ENCODE data around the gene PTGR2. TPM values are rescaled to one million over a fixed set of nuclear protein-coding genes. Genes with fewer than 3 reads are reported as not detected.

Gene PTGR2
- polyA plus RNA-seq, 1 donor from 2014 or later: 7.2 TPM

DNA sequence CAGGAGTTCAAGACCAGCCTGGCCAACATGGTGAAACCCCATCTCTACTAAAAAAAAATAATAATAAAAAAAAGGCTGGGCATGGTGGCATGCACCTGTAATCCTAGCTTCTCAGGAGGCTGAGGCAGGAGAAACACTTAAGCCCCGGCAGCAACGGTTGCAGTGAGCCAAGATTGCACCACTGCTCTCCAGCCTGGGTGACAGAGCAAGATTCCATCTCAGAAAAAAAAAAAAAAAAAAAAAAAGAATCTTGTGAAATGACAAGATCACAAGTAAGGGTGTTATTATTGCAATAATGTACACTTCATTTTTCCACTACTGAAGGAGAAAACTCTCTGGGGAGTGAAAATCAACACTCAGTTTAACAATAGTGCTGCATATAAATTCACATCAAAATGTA, 8.8 kb upstream of the PTGR2 start:
- Histone ChIP-seq H3K36me3 (ENCODE audit: insufficient read depth, low read length) (no peaks in the 10 kb centered on the region), H3K4me2 (ENCODE audit: low read length) (no peak overlapping the region), H4K20me1 (ENCODE audit: insufficient read depth) (no peaks in the 10 kb centered on the region), H2AFZ (ENCODE audit: low read depth, low read length) (no peak overlapping the region), H3K79me2 (replicated peaks; ENCODE audit: insufficient read depth, low read length) (no peaks in the 10 kb centered on the region), H3K4me3 (ENCODE audit: low read length) (no peak overlapping the region), H3K9ac (ENCODE audit: low read length) (no peak overlapping the region), H3K9me2 (ENCODE audit: insufficient read depth, low read length) (no peaks in the 10 kb centered on the region), H3F3A (ENCODE audit: insufficient read depth, low read length, poor library complexity, severe bottlenecking) (no peaks in the 10 kb centered on the region), H3K27me3 (ENCODE audit: insufficient read depth, low read depth, low read length) (no peaks in the 10 kb centered on the region), H3K9me3 (ENCODE audit: low read length) (no peaks in the 10 kb centered on the region), H3K27ac (ENCODE audit: low read length) (no peak overlapping the region)
- TF ChIP-seq EZH2 (IDR thresholded peaks at IDR 0.05; ENCODE audit: borderline replicate concordance, insufficient read depth, low read length, poor library complexity, severe bottlenecking) (no peak), MXI1 (conservative IDR thresholded peaks at IDR 0.05; ENCODE audit: poor library complexity, severe bottlenecking) (no peak), POLR2AphosphoS5 (IDR thresholded peaks at IDR 0.05) (no peak), SMC3 (conservative IDR thresholded peaks at IDR 0.05; ENCODE audit: poor library complexity) (no peak), EP300 (conservative IDR thresholded peaks at IDR 0.05; ENCODE audit: poor library complexity, severe bottlenecking) (no peak), RAD21 (conservative IDR thresholded peaks at IDR 0.05) (no peak), CTCF (IDR thresholded peaks at IDR 0.05; ENCODE audit: poor library complexity, severe bottlenecking) (no peak), TAF1 (IDR thresholded peaks at IDR 0.05; ENCODE audit: low read depth) (no peak)
- TF ChIP-seq, protein P1, sequence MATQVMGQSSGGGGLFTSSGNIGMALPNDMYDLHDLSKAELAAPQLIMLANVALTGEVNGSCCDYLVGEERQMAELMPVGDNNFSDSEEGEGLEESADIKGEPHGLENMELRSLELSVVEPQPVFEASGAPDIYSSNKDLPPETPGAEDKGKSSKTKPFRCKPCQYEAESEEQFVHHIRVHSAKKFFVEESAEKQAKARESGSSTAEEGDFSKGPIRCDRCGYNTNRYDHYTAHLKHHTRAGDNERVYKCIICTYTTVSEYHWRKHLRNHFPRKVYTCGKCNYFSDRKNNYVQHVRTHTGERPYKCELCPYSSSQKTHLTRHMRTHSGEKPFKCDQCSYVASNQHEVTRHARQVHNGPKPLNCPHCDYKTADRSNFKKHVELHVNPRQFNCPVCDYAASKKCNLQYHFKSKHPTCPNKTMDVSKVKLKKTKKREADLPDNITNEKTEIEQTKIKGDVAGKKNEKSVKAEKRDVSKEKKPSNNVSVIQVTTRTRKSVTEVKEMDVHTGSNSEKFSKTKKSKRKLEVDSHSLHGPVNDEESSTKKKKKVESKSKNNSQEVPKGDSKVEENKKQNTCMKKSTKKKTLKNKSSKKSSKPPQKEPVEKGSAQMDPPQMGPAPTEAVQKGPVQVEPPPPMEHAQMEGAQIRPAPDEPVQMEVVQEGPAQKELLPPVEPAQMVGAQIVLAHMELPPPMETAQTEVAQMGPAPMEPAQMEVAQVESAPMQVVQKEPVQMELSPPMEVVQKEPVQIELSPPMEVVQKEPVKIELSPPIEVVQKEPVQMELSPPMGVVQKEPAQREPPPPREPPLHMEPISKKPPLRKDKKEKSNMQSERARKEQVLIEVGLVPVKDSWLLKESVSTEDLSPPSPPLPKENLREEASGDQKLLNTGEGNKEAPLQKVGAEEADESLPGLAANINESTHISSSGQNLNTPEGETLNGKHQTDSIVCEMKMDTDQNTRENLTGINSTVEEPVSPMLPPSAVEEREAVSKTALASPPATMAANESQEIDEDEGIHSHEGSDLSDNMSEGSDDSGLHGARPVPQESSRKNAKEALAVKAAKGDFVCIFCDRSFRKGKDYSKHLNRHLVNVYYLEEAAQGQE (IDR thresholded peaks at IDR 0.05; ENCODE audit: borderline replicate concordance): no peak

- H3K27ac ChIP-seq (ENCODE audit: low read length): no peak overlapping the region
- no peak overlapping the region for H3K9ac ChIP-seq (ENCODE audit: low read length)
- no peaks in the 10 kb centered on the region for H4K20me1 ChIP-seq (ENCODE audit: insufficient read depth)
- no peaks in the 10 kb centered on the region for H3K9me2 ChIP-seq (ENCODE audit: insufficient read depth, low read length)
- no peaks in the 10 kb centered on the region for H3K79me2 ChIP-seq (replicated peaks; ENCODE audit: insufficient read depth, low read length)
- no peaks in the 10 kb centered on the region for H3F3A ChIP-seq (ENCODE audit: insufficient read depth, low read length, poor library complexity, severe bottlenecking)
- H3K4me2 ChIP-seq (ENCODE audit: low read length): no peak overlapping the region
- no peak overlapping the region for H3K4me3 ChIP-seq (ENCODE audit: low read length)
- H3K9me3 ChIP-seq (ENCODE audit: low read length): no peaks in the 10 kb centered on the region
- no peak overlapping the region for H2AFZ ChIP-seq (ENCODE audit: low read depth, low read length)
- no peaks in the 10 kb centered on the region for H3K36me3 ChIP-seq (ENCODE audit: insufficient read depth, low read length)
- TF ChIP-seq RAD21 (conservative IDR thresholded peaks at IDR 0.05) (no peak), POLR2AphosphoS5 (IDR thresholded peaks at IDR 0.05) (no peak), SMC3 (conservative IDR thresholded peaks at IDR 0.05; ENCODE audit: poor library complexity) (no peak)
- no peaks in the 10 kb centered on the region for H3K27me3 ChIP-seq (ENCODE audit: insufficient read depth, low read depth, low read length)
Measured at GRCh38 chr14:73843296-73843695, 8.3 kb upstream of the PTGR2 start.

DNA sequence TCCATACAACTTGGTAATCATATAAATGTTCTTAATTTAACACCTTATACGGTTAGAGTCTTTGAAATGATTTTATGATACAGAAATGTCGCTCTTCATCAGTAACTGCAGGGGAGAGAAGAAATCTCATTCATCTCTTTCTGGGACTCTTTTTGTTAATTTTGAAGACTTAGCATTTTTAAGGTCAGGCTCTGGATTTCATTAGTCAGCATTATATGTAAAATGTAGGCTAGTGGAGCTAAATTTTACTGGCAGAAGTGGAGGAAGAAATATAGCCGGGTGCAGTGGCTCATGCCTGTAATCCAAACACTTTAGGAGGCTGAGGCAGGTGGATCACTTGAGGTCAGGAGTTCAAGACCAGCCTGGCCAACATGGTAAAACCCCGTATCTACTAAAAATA, 4.7 kb upstream of the PTGR2 start:
- H3K79me2 ChIP-seq (replicated peaks; ENCODE audit: insufficient read depth, low read length): no peaks in the 10 kb centered on the region

More for the DNA sequence above, 4.7 kb upstream of the PTGR2 start:
- no peaks in the 10 kb centered on the region for H4K20me1 ChIP-seq (ENCODE audit: insufficient read depth)
- TF ChIP-seq TAF1 (IDR thresholded peaks at IDR 0.05; ENCODE audit: low read depth): no peak
- no peak for TF ChIP-seq EZH2 (IDR thresholded peaks at IDR 0.05; ENCODE audit: borderline replicate concordance, insufficient read depth, low read length, poor library complexity, severe bottlenecking)
- no peak for TF ChIP-seq MXI1 (conservative IDR thresholded peaks at IDR 0.05; ENCODE audit: poor library complexity, severe bottlenecking)
- TF ChIP-seq EP300 (conservative IDR thresholded peaks at IDR 0.05; ENCODE audit: poor library complexity, severe bottlenecking): no peak
- TF ChIP-seq CTCF (IDR thresholded peaks at IDR 0.05; ENCODE audit: poor library complexity, severe bottlenecking): no peak
- no peak for TF ChIP-seq POLR2AphosphoS5 (IDR thresholded peaks at IDR 0.05)
- no peak for TF ChIP-seq SMC3 (conservative IDR thresholded peaks at IDR 0.05; ENCODE audit: poor library complexity)
- H3K4me2 ChIP-seq (ENCODE audit: low read length): no peak overlapping the region
- no peaks in the 10 kb centered on the region for H3K9me3 ChIP-seq (ENCODE audit: low read length)
- H3K27ac ChIP-seq (ENCODE audit: low read length): no peak overlapping the region
- no peak overlapping the region for H2AFZ ChIP-seq (ENCODE audit: low read depth, low read length)
- H3K9ac ChIP-seq (ENCODE audit: low read length): no peak overlapping the region
- no peaks in the 10 kb centered on the region for H3K27me3 ChIP-seq (ENCODE audit: insufficient read depth, low read depth, low read length)
- no peaks in the 10 kb centered on the region for H3K9me2 ChIP-seq (ENCODE audit: insufficient read depth, low read length)
- H3F3A ChIP-seq (ENCODE audit: insufficient read depth, low read length, poor library complexity, severe bottlenecking): no peaks in the 10 kb centered on the region
- H3K4me3 ChIP-seq (ENCODE audit: low read length): no peak overlapping the region
- H3K36me3 ChIP-seq (ENCODE audit: insufficient read depth, low read length): no peaks in the 10 kb centered on the region

All from neural cell (in vitro differentiated cells).